Choroid plexus epithelial cell (primary cell): ENCODE results near the gene FMC1.

Source experiments
- DNase-seq: peaks from one replicate; pipeline ENCODE4 v3.0.0-alpha.2; 2010; ENCODE audit warnings: low read depth
- H3K4me3 ChIP-seq: 2 replicates; pipeline ENCODE4 v1.5.1; 2011; ENCODE audit warnings: low read depth, mild to moderate bottlenecking, control low read depth, low read length, moderate library complexity
- CTCF ChIP-seq: conservative IDR thresholded peaks from 2 replicates; pipeline ENCODE4 v1.5.1; 2011; ENCODE audit warnings: low read depth, mild to moderate bottlenecking, control low read depth, inconsistent platforms, low read length, moderate library complexity

The FMC1 gene

GRCh38 chr7:139341058-139341775 is at the start of gene FMC1:
TSS of gene FMC1 (plus strand) at chr7:139341337. CDS start at chr7:139341385, 48 bp downstream.
- TF ChIP-seq CTCF = no peak
- DNase-seq = peak; percentile 97
- H3K4me3 ChIP-seq = peak within 1 kb of the TSS; percentile 78

DNA sequence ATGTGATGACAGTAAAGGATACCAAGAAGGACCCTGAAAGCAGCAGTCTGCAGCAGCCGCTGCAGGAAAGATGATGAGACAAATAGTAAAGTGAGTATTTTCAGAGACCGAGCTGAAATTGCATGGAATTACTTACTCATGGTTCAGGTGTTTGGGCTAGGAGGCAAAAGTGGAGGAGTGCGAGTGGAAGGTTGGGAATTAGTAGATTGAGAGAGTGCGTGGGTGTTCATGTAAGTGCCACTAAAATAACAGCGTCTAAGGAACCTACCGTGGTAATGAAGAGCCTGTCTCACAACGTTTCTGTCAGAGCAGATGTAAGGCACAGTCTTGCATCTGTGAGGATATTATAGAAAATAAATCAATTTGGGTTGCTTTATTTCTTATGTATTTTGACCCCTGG is 48.3 kb upstream of the FMC1 start:
- no peak for TF ChIP-seq CTCF
- no peak overlapping the region for H3K4me3 ChIP-seq
- no peak for DNase-seq

DNA sequence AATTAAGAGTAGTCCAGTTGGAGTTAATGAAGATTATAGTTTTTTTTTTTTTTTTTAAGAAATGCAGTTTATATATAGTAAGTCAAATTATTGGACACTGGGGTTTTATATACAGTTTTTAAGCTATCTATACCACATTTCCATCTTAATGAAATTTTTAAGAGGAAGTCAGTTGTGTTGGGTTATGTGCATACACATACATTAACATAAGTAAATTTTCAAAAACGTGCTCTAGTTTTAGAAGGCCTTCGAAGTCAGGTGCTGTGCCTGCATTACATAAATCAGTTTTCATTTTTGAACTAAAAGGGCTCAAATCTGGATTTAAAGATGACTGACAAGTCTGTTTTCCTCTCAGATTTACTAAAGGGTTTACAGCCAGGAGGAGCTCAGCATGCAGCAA is 47.6 kb upstream of the FMC1 start:
- no peak for TF ChIP-seq CTCF
- DNase-seq = no peak
- no peak overlapping the region for H3K4me3 ChIP-seq

DNA sequence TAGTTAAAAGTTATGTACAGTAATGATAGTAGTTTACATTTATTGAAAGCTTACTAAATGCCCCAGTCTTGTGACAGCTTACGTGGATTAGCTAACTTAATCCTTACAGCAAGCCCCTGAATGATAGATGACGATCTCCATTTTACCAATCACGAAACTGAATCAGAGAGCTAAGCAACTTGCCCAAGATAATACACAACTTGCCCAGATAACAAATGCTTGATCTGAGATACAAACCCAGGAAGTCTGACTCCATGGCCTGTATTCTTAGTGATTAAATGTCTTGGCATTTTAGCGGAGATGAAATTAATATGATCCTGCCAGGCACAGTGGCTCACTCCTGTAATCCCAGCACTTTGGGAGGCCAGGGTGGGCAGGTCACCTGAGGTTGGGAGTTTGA is 46.9 kb upstream of the FMC1 start:
- TF ChIP-seq CTCF = no peak
- DNase-seq = no peak

DNA sequence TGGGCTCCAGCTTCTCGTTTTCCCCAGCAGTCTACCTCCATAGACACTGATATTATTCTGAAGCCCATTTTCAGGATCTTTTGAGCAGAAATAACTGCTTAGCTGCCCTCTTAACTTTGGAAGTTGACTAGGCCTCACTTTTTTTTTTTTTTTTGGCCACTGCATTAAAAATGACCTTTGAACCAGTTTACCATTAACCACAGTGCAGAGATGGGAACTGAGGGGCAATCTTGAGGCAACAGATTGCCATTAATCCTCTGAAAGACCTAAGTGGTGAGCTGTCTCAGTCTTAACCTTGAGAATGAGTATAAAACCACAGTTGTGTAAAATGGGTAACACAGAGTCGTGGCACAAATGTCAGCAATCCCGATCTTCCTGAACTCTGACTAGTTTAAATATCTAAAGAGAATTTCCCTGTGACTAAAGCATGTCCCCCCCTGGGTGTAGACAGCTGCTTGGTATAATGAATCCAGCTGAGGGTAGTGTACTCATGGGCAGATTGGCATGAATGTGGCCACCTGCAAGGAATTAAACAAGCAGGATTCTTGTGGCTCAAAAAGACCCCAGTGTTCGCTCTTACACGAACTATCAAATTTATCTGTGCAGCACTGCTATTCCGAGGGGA is 46.1 kb upstream of the FMC1 start:
- TF ChIP-seq CTCF = no peak
- no peak overlapping the region for H3K4me3 ChIP-seq
- no peak for DNase-seq

More for the DNA sequence above, 46.9 kb upstream of the FMC1 start:
- no peak overlapping the region for H3K4me3 ChIP-seq

DNA sequence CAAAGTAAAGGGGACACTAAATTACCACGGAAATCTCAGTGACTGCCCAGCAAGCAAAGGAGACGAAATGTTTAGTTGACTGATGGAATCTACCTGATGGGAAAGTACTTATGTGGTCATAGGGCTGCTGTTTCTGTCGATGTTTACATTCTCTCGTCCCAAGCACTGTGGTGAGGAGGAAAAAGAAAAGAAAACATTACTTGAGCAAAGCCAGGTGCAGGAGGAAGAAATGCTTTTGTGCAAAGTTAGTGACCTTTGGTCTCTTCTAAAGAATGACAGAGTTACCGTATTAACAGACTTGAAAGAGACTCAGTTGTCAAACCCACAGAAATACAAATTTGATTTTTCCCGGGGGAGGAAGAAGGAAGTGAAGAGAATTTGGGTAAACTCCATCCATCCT is 43.3 kb upstream of the FMC1 start:
- H3K4me3 ChIP-seq = no peak overlapping the region
- DNase-seq = peak; percentile 38
- TF ChIP-seq CTCF = no peak

GRCh38 chr7:139299296-139299695 is 41.8 kb upstream of the FMC1 start:
- TF ChIP-seq CTCF = no peak
- DNase-seq = no peak
- no peak overlapping the region for H3K4me3 ChIP-seq
